Uterus (tissue), 4 donors: ENCODE data around the gene NAA15. TPM values are rescaled to one million over a fixed set of nuclear protein-coding genes. Genes with fewer than 3 reads are reported as not detected.
A peak's percentile ranks its signal among the peaks of the same experiment; 100 is the strongest.
"Not testable (repeated sequence)": the region's sequence is repeated elsewhere in the genome, so short reads cannot be mapped to it uniquely, and the experiment has no call there.

Experiments used
- DNase-seq, 2 donors: peaks; one replicate each; pipeline ENCODE4 v3.0.0-alpha.2; 2019 to 2020
- H3K27ac ChIP-seq, 2 donors: fragments of 200-600 bp; sonication (generic); 1 replicate in 1 of 2; 2 replicates in 1 of 2; pipeline ENCODE4 v1.5.1; 2016 to 2018
- H3K27me3 ChIP-seq, 2 donors: fragments of 200-600 bp; sonication (generic); one replicate each; pipeline ENCODE4 v1.5.1; 2018 to 2019; ENCODE audit warnings: control low read depth in 1 of 2
- H3K36me3 ChIP-seq, 2 donors: fragments of 200-600 bp; sonication (generic); one replicate each; pipeline ENCODE4 v1.5.1; 2019; ENCODE audit warnings: control low read depth in 1 of 2
- H3K4me1 ChIP-seq, 2 donors: fragments of 200-600 bp; sonication (generic); one replicate each; pipeline ENCODE4 v1.5.1; 2018 to 2019; ENCODE audit warnings: control low read depth in 1 of 2
- H3K4me3 ChIP-seq, 2 donors: fragments of 200-600 bp; sonication (generic); 1 replicate in 1 of 2; 2 replicates in 1 of 2; pipeline ENCODE4 v1.5.1; 2018 to 2019; ENCODE audit warnings: mild to moderate bottlenecking in 1 of 2
- H3K9me3 ChIP-seq, 2 donors: fragments of 200-600 bp; sonication (generic); one replicate each; pipeline ENCODE4 v1.5.1; 2019; ENCODE audit warnings: control low read depth in 1 of 2
- CTCF ChIP-seq, 4 experiments: fragments of 200-600 bp in 2 of 4; fragments of 450-650 bp in 2 of 4; sonication (generic) in 2 of 4; IDR thresholded peaks; one replicate each; pipeline ENCODE4 v1.5.1; 2016 to 2019; ENCODE audit warnings: antibody characterized with exemption in 4 of 4, mild to moderate bottlenecking in 2 of 4, moderate library complexity in 1 of 4
- POLR2A ChIP-seq, 2 donors: fragments of 450-650 bp; IDR thresholded peaks; one replicate each; pipeline ENCODE4 v1.6.1; 2016; ENCODE audit warnings: antibody characterized with exemption in 2 of 2, mild to moderate bottlenecking in 1 of 2, moderate library complexity in 1 of 2
- intact Hi-C: fragments of 100-400 bp; cut with DNase I; formaldehyde crosslinking; loops from one replicate; pipeline ENCODE4 v1.15.1; 2023; ENCODE audit warnings: low total_unique reads
- total RNA-seq, 4 donors: library from RNA; depleted of rRNA in 3 of 4; stranded (reverse); fragments of >200 nt in 3 of 4; gene quantifications; one replicate each; pipeline versions ENCODE4 v1.1.0 to v1.2.4, GENCODE V29; 2014 to 2023
- donor health status: DM: yes; HTN: yes; CAD: no.

The NAA15 gene
- total RNA-seq, 4 donors from 2014 or later: 47.1 to 75.1 (median 54.1) TPM

DNA sequence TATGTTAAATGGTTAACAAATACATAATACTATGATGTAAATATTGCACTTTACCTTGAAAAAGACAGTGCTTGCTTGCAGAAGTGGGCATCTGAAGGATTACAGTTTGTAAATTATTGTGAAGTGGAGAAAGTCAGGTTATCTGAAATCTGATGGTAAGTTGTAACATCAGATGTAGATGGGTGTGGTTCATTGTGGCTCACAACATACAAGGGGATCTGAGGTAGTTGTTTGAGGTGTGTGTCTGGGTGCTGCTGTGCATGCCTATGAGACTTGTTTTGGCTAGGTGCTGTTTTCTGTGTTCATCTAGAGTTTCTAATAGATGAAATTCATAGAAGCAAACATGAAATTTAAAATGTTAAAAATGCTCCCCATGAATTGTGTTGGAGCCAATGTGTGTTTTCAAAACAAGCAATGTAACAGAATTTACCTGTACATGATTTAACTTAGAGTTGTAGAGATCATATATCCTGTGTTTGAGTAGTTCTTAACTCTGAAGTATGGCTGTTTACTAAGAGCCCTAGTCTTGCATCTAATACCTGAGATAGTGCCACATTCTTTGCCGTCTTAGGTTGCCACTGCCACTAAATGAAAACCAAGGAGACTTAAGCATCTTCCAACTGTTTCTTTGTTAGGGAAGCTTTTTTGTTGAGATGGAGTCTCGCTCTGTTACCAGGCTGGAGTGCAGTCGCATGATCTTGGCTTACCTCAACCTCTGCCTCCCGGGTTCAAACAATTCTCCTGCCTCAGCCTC lies 12.9 kb downstream of the NAA15 start:
- Histone ChIP-seq H3K27ac (no peak overlapping the region), H3K36me3 (no peaks in the 10 kb centered on the region), H3K4me3 (no peak overlapping the region), H3K4me1 (peaks cover 0 to 10% of the 10 kb centered on the region in 2 donors), H3K9me3 (no peaks in the 10 kb centered on the region), H3K27me3 (no peaks in the 10 kb centered on the region)
- TF ChIP-seq CTCF (IDR thresholded peaks at IDR 0.05) (no peak), POLR2A (IDR thresholded peaks at IDR 0.05) (no peak)
- no peak for DNase-seq
- intact Hi-C loops: no loop called here

- DNase-seq: no peak
- Histone ChIP-seq H3K9me3 (no peaks in the 10 kb centered on the region), H3K27ac (peak overlapping the region in 1 of 2 donors; percentile 5), H3K4me1 (peaks cover 0 to 10% of the 10 kb centered on the region in 2 donors), H3K36me3 (no peaks in the 10 kb centered on the region), H3K4me3 (no peak overlapping the region), H3K27me3 (no peaks in the 10 kb centered on the region)
- intact Hi-C loops: no loop called here
- TF ChIP-seq POLR2A (IDR thresholded peaks at IDR 0.05): no peak
- no peak for TF ChIP-seq CTCF (IDR thresholded peaks at IDR 0.05)
These were observed 13.9 kb downstream of the NAA15 start for GRCh38 chr4:139315221-139315675.

DNA sequence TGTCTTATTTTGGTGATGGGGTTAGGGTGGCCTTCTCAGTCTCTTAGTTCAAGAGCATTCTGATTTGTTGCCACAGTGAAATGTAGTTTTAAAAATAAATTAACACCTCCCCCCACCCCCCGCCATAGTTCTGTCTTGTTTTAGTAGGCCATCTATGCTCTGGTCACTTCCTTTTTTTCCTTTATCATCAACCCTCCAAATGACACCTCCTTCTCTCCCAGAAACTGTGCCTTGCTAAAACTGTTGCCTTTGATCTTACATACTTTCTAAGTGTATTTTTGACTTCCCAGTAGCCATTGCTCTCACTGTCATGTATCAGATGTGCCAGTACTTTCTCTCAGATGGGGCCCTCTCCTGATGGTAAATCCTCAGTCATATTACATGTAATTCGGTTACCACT lies 15.4 kb downstream of the NAA15 start:
- no peaks in the 10 kb centered on the region for H3K27me3 ChIP-seq
- no peak overlapping the region for H3K27ac ChIP-seq
- H3K4me1 ChIP-seq: peaks cover 0 to 8% of the 10 kb centered on the region in 2 donors
- intact Hi-C loops: no loop called here
- DNase-seq: no peak
- no peaks in the 10 kb centered on the region for H3K9me3 ChIP-seq
- H3K4me3 ChIP-seq: no peak overlapping the region
- TF ChIP-seq CTCF (IDR thresholded peaks at IDR 0.05) (no peak), POLR2A (IDR thresholded peaks at IDR 0.05) (no peak)
- H3K36me3 ChIP-seq: no peaks in the 10 kb centered on the region

- H3K27ac ChIP-seq: no peak overlapping the region
- TF ChIP-seq POLR2A (IDR thresholded peaks at IDR 0.05) (no peak), CTCF (IDR thresholded peaks at IDR 0.05) (no peak)
- H3K9me3 ChIP-seq: no peaks in the 10 kb centered on the region
- H3K4me1 ChIP-seq: no peaks in the 10 kb centered on the region
- H3K36me3 ChIP-seq: no peaks in the 10 kb centered on the region
- intact Hi-C loops: no loop called here
- no peaks in the 10 kb centered on the region for H3K27me3 ChIP-seq
- H3K4me3 ChIP-seq: no peak overlapping the region
- no peak for DNase-seq
These were observed 16.3 kb downstream of the NAA15 start for GRCh38 chr4:139317635-139318034.

DNA sequence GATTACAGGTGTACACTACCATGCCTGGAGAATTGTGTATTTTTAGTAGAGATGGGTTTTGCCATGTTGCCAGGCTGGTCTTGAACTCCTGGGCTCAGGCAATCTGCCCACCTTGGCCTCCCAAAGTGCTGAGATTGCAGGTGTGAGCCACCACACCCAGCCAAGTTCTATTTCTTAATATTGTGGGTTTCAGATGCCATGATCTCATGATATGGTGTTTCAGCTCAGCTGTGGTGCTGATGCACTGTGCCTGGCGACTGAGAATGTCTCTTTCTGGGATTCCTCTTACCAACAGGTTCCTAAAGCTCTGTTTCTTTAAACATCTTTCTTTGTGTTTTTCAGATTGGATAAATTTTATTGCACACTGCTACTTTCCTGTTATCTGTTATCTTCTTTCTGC lies 18.3 kb downstream of the NAA15 start:
- intact Hi-C loops: no loop called here
- DNase-seq: no peak
- Histone ChIP-seq H3K27ac (no peak overlapping the region), H3K4me1 (no peaks in the 10 kb centered on the region), H3K4me3 (no peak overlapping the region), H3K27me3 (no peaks in the 10 kb centered on the region), H3K36me3 (no peaks in the 10 kb centered on the region), H3K9me3 (no peaks in the 10 kb centered on the region)
- TF ChIP-seq CTCF (IDR thresholded peaks at IDR 0.05) (no peak), POLR2A (IDR thresholded peaks at IDR 0.05) (no peak)

- H3K4me3 ChIP-seq, H3K27ac ChIP-seq, intact Hi-C loops, H3K4me1 ChIP-seq, H3K27me3 ChIP-seq, H3K36me3 ChIP-seq, H3K9me3 ChIP-seq, DNase-seq: not testable (repeated sequence)
These were observed 20.8 kb downstream of the NAA15 start for GRCh38 chr4:139322070-139322469.

DNA sequence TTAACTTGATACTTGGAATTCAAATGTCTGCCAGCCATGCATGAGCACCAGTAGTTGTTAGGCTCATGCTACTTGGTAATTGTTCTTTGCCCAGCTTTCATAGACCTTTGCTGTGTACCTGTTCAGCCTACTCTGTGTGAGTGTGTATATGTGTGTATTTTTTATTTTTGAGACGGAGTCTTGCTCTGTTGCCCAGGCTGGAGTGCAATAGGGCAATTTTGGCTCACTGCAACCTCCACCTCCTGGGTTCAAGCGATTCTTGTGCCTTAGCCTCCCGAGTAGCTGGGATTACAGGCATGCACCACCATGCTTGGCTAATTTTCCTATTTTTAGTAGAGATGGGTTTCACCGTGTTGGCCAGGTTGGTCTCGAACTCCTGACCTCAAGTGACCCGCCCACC lies 21.2 kb downstream of the NAA15 start:
- H3K9me3 ChIP-seq, H3K4me1 ChIP-seq, H3K27ac ChIP-seq, intact Hi-C loops, H3K27me3 ChIP-seq, DNase-seq, H3K4me3 ChIP-seq, H3K36me3 ChIP-seq: not testable (repeated sequence)
